ENCODE results near the gene R3HDM2. TPM values are rescaled to one million over a fixed set of nuclear protein-coding genes. Genes with fewer than 3 reads are reported as not detected.
"Not testable (repeated sequence)": the region's sequence is repeated elsewhere in the genome, so short reads cannot be mapped to it uniquely, and the experiment has no call there.

Gene R3HDM2
- total and polyA plus RNA-seq, 2 experiments from 2014 or later = 13.4 to 28.7 TPM

DNA sequence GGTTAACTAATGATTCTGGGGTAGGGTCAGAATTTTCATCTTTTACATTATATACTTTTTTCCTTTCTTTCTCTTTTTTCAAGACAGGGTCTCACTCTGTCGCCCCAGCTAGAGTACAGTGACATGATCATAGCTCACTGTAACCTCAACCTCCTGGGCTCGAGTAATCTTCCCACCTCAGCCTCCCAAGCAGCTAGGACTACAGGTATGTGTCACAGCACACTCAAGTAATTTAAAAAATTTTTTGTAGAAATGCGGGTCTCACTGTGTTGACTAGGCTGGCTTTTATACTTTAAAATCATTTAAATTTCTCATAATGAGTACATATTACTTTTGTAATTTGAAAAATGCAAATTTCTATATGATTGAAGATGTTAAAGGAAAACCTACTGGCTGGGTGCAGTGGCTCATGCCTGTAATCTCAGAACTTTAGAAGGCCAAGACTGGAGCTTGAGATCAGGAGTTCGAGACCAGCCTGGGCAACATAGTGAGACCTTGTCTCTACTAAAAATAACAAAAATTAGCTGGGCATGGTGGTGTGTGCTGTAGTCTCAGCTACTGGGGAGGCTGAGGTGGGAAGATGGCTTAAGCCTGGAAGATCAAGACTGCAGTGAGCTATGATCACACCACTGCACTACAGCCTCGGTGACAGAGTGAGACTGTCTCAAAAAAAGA lies 25.7 kb downstream of the R3HDM2 start:
- WGBS (ENCODE audit: low lambda C conversion rate, missing lambda C conversion rate) = 96% methylated on average over 5 of the region's 5 CpGs

GRCh38 chr12:57402156-57402555 lies 28.7 kb downstream of the R3HDM2 start:
- not testable (repeated sequence) for H3K4me1 ChIP-seq (ENCODE audit: insufficient read depth); H3K9me2 ChIP-seq (replicated peaks; ENCODE audit: insufficient read depth); H4K20me1 ChIP-seq (ENCODE audit: insufficient read depth, poor library complexity, severe bottlenecking); DNase-seq (ENCODE audit: low spot score); H3K27me3 ChIP-seq; H3K9me3 ChIP-seq (ENCODE audit: low read depth); H3K27ac ChIP-seq; H2AFZ ChIP-seq; H3K4me2 ChIP-seq; H3K4me3 ChIP-seq; H3K36me3 ChIP-seq (replicated peaks; ENCODE audit: insufficient read depth, low read depth)
- H3K79me2 ChIP-seq = peaks cover 42% of the 10 kb centered on the region
- 100% methylated on average over 4 of the region's 4 CpGs for WGBS (ENCODE audit: low lambda C conversion rate, missing lambda C conversion rate)

More for the DNA sequence above, 25.7 kb downstream of the R3HDM2 start:
- Histone ChIP-seq H3K4me3 (no peak overlapping the region), H3K27me3 (no peaks in the 10 kb centered on the region), H3K4me2 (no peak overlapping the region), H3K9me3 (ENCODE audit: low read depth) (no peaks in the 10 kb centered on the region), H3K4me1 (ENCODE audit: insufficient read depth) (no peaks in the 10 kb centered on the region), H3K27ac (no peak overlapping the region), H3K79me2 (peaks cover 61% of the 10 kb centered on the region), H2AFZ (no peak overlapping the region), H3K36me3 (replicated peaks; ENCODE audit: insufficient read depth, low read depth) (no peaks in the 10 kb centered on the region), H3K9me2 (replicated peaks; ENCODE audit: insufficient read depth) (no peaks in the 10 kb centered on the region), H4K20me1 (ENCODE audit: insufficient read depth, poor library complexity, severe bottlenecking) (peaks cover 6% of the 10 kb centered on the region)
- no peak for TF ChIP-seq EZH2 (IDR thresholded peaks at IDR 0.05; ENCODE audit: borderline replicate concordance)
- TF ChIP-seq, protein P1, sequence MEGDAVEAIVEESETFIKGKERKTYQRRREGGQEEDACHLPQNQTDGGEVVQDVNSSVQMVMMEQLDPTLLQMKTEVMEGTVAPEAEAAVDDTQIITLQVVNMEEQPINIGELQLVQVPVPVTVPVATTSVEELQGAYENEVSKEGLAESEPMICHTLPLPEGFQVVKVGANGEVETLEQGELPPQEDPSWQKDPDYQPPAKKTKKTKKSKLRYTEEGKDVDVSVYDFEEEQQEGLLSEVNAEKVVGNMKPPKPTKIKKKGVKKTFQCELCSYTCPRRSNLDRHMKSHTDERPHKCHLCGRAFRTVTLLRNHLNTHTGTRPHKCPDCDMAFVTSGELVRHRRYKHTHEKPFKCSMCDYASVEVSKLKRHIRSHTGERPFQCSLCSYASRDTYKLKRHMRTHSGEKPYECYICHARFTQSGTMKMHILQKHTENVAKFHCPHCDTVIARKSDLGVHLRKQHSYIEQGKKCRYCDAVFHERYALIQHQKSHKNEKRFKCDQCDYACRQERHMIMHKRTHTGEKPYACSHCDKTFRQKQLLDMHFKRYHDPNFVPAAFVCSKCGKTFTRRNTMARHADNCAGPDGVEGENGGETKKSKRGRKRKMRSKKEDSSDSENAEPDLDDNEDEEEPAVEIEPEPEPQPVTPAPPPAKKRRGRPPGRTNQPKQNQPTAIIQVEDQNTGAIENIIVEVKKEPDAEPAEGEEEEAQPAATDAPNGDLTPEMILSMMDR (IDR thresholded peaks at IDR 0.05; ENCODE audit: poor library complexity) = no peak
- no peak for TF ChIP-seq EZH2phosphoT487 (IDR thresholded peaks at IDR 0.05; ENCODE audit: low read depth, severe bottlenecking, unreplicated experiment)
- DNase-seq (ENCODE audit: low spot score) = no peak

DNA sequence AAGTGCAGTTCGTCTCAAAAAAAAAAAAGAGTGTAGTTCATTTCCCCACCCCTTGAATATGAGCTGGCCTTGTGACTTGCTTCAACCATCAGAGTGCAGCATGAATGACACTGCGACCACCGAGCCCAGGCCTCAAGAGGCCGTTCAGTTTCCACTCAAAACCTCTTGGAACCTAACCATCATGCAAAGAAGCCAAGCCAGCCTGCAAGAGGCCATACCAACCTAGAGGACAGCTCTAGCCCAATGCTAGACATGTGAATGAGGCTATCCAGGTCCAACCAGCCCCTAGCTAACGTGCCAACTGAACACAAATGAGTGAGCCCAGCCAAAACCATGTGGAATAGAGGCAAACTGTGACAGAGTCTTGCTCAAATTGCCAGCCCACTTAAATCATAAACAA lies 29.7 kb downstream of the R3HDM2 start:
- no peaks in the 10 kb centered on the region for H3K9me2 ChIP-seq (replicated peaks; ENCODE audit: insufficient read depth)
- no peak for DNase-seq (ENCODE audit: low spot score)
- 91% methylated on average over 5 of the region's 5 CpGs for WGBS (ENCODE audit: low lambda C conversion rate, missing lambda C conversion rate)

DNA sequence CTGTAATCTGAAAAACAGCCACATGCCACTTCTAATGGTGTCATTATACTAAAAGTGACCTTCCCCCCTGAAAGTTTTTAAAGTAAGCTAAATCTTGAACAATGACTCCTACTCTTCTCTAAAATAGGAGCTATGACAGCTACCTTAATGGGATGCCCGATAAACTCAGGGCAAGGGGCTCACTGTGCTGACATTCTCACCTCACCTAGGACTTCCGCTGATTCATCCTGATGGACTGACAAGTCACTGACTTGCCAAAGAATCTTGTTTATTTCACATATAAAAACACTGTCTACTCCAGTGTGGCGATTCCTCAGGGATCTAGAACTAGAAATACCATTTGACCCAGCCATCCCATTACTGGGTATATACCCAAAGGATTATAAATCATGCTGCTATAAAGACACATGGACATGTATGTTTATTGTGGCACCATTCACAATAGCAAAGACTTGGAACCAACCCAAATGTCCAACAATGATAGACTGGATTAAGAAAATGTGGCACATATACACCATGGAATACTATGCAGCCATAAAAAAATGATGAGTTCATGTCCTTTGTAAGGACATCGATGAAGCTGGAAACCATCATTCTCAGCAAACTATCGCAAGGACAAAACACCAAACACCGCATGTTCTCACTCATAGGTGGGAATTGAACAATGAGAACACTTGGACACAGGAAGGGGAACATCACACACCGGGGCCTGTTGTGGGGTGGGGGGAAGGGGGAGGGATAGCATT lies 31.0 kb downstream of the R3HDM2 start:
- H3K27ac ChIP-seq; H4K20me1 ChIP-seq (ENCODE audit: insufficient read depth, poor library complexity, severe bottlenecking); H3K9me2 ChIP-seq (replicated peaks; ENCODE audit: insufficient read depth); H3K27me3 ChIP-seq; H2AFZ ChIP-seq; DNase-seq (ENCODE audit: low spot score); H3K4me1 ChIP-seq (ENCODE audit: insufficient read depth); H3K4me3 ChIP-seq; H3K36me3 ChIP-seq (replicated peaks; ENCODE audit: insufficient read depth, low read depth); H3K4me2 ChIP-seq; H3K9me3 ChIP-seq (ENCODE audit: low read depth): not testable (repeated sequence)
- peaks cover 32% of the 10 kb centered on the region for H3K79me2 ChIP-seq
- 98% methylated on average over 7 of the region's 7 CpGs for WGBS (ENCODE audit: low lambda C conversion rate, missing lambda C conversion rate)

More for the DNA sequence above, 29.7 kb downstream of the R3HDM2 start:
- Histone ChIP-seq H3K4me1 (ENCODE audit: insufficient read depth) (no peaks in the 10 kb centered on the region), H4K20me1 (ENCODE audit: insufficient read depth, poor library complexity, severe bottlenecking) (peaks cover 3% of the 10 kb centered on the region), H3K36me3 (replicated peaks; ENCODE audit: insufficient read depth, low read depth) (no peaks in the 10 kb centered on the region), H3K4me2 (no peak overlapping the region), H3K27ac (no peak overlapping the region), H3K79me2 (peaks cover 36% of the 10 kb centered on the region), H3K4me3 (no peak overlapping the region), H3K27me3 (no peaks in the 10 kb centered on the region), H2AFZ (no peak overlapping the region), H3K9me3 (ENCODE audit: low read depth) (no peaks in the 10 kb centered on the region)
- TF ChIP-seq, protein P1 (IDR thresholded peaks at IDR 0.05; ENCODE audit: poor library complexity) = no peak
- TF ChIP-seq EZH2phosphoT487 (IDR thresholded peaks at IDR 0.05; ENCODE audit: low read depth, severe bottlenecking, unreplicated experiment) = no peak
- TF ChIP-seq EZH2 (IDR thresholded peaks at IDR 0.05; ENCODE audit: borderline replicate concordance) = no peak
